SK-N-MC (cell line): ENCODE data around the gene CCSAP.

Source experiments
- EZH2 ChIP-seq: fragments of 200-600 bp; sonication (generic); IDR thresholded peaks from one replicate; pipeline ENCODE4 v1.6.1; 2017; ENCODE audit warnings: antibody characterized with exemption
- FOXP2 ChIP-seq: optimal IDR thresholded peaks from 2 replicates; pipeline ENCODE3; 2011; ENCODE audit warnings: mild to moderate bottlenecking, moderate library complexity; ENCODE audit not compliant: insufficient read depth; ENCODE audit errors: extremely low read length, control extremely low read depth
- POLR2AphosphoS5 ChIP-seq: IDR thresholded peaks from 2 replicates; pipeline ENCODE4 v1.6.1; 2012; ENCODE audit warnings: mild to moderate bottlenecking, low read depth, low read length, borderline replicate concordance

DNA sequence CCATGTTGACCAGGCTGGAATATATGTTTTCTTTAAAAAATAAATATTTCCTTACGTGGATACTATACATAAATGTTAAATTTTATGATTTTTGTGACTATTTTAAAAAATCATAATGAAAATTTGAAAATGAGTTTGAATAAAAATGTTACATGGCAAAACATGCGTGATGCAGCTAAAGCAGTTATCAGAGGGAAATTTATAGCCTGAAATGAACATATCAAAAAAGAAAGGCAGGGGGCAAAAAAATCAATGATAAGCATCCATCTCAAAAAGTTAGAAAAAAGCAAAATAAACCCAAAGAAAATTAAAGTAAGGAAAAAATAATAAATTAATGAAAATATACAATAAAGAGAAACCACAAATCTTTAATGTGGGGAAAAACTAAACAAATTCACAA lies 8.6 kb downstream of the CCSAP start:
- TF ChIP-seq POLR2AphosphoS5, result no peak
- no peak for TF ChIP-seq EZH2
- TF ChIP-seq FOXP2, result no peak
